Natural killer cell treated with Interleukin-12 subunit alpha and Interleukin-12 subunit beta and Interleukin-15 and Interleukin-18, amount 100 ng/mL, for 72 hours (primary cell): ENCODE results near the gene IKBKG. TPM values are rescaled to one million over a fixed set of nuclear protein-coding genes. Genes with fewer than 3 reads are reported as not detected.
"Not testable (repeated sequence)": the region's sequence is repeated elsewhere in the genome, so short reads cannot be mapped to it uniquely, and the experiment has no call there.

ENCODE experiments used
- ATAC-seq, 2 donors: fragments of 150-1000 bp; cut with Tn5 transposase in 1 of 2; sonication (Bioruptor Pico), chemical (Tn5 transposase) in 1 of 2; 2 replicates each; pipeline ENCODE4 v1.10.0; 2021
- DNase-seq: peaks from one replicate; pipeline ENCODE4 v3.0.0; 2022; ENCODE audit warnings: low spot score
- H3K27ac Mint-ChIP-seq, 2 donors: 1 replicate in 1 of 2; 2 replicates in 1 of 2; pipeline ENCODE4 v1.8.0; 2022; ENCODE audit warnings: mixed read lengths in 2 of 2, mild to moderate bottlenecking in 1 of 2, moderate library complexity in 1 of 2
- H3K27me3 Mint-ChIP-seq, 2 donors: 1 replicate in 1 of 2; 2 replicates in 1 of 2; pipeline ENCODE4 v1.8.0; 2022; ENCODE audit warnings: mixed read lengths in 2 of 2
- H3K36me3 Mint-ChIP-seq: one replicate; pipeline ENCODE4 v1.8.0; 2022; ENCODE audit warnings: mixed read lengths
- H3K4me1 Mint-ChIP-seq, 2 donors: 1 replicate in 1 of 2; 2 replicates in 1 of 2; pipeline ENCODE4 v1.8.0; 2022; ENCODE audit warnings: low read depth in 2 of 2, mixed read lengths in 2 of 2, mild to moderate bottlenecking in 1 of 2
- H3K4me3 Mint-ChIP-seq: one replicate; pipeline ENCODE4 v1.8.0; 2022; ENCODE audit warnings: mixed read lengths
- H3K9me3 Mint-ChIP-seq: 2 replicates; pipeline ENCODE4 v1.8.0; 2022; ENCODE audit warnings: mixed read lengths
- total RNA-seq, 2 donors: library from RNA; stranded (reverse); gene quantifications; one replicate each; pipeline ENCODE4 v1.2.3, GENCODE V29; 2022

IKBKG gene
- total RNA-seq, 2 donors from 2014 or later = 55.6 to 61.1 TPM

- DNase-seq = peak; percentile 22
- not testable (repeated sequence) for H3K4me3 Mint-ChIP-seq, H3K4me1 Mint-ChIP-seq, ATAC-seq, H3K27ac Mint-ChIP-seq, H3K36me3 Mint-ChIP-seq, H3K9me3 Mint-ChIP-seq, H3K27me3 Mint-ChIP-seq
Observed at GRCh38 chrX:154611146-154611545, 63.7 kb downstream of the IKBKG start.

- not testable (repeated sequence) for H3K36me3 Mint-ChIP-seq, H3K4me1 Mint-ChIP-seq, H3K4me3 Mint-ChIP-seq, DNase-seq, H3K27ac Mint-ChIP-seq, H3K27me3 Mint-ChIP-seq, ATAC-seq, H3K9me3 Mint-ChIP-seq
Observed at GRCh38 chrX:154613586-154613985, 66.2 kb downstream of the IKBKG start.

Other genes with a start within 250 kb of the IKBKG start
- 100 to 1,000 TPM; 574 to 727 TPM for gene FLNA, start 173.0 kb upstream of the IKBKG start, total RNA-seq
- 10 to 100 TPM; 49.2 to 61.9 TPM for gene EMD, start 168.3 kb upstream of the IKBKG start, total RNA-seq
- gene RPL10, start 149.2 kb upstream of the IKBKG start, total RNA-seq = 1,000 to 10,000 TPM; 1,953 to 2,194 TPM
- gene DNASE1L1, start 138.4 kb upstream of the IKBKG start, total RNA-seq = 10 to 100 TPM; 12.4 to 14.6 TPM
- gene TAFAZZIN, start 136.1 kb upstream of the IKBKG start, total RNA-seq = 10 to 100 TPM; 47.4 to 73.7 TPM
- gene ATP6AP1, start 118.9 kb upstream of the IKBKG start, total RNA-seq = 100 to 1,000 TPM in 1 of 2 donors, 10 to 100 TPM in 1; 46.7 to 106 TPM
- gene GDI1, start 110.5 kb upstream of the IKBKG start, total RNA-seq = 100 to 1,000 TPM; 157 to 187 TPM
- 100 to 1,000 TPM in 1 of 2 donors, 10 to 100 TPM in 1; 75.2 to 108 TPM for gene FAM50A, start 103.5 kb upstream of the IKBKG start, total RNA-seq
- 10 to 100 TPM; 52.4 to 61.3 TPM for gene PLXNA3, start 89.3 kb upstream of the IKBKG start, total RNA-seq
- gene LAGE3, start 68.3 kb upstream of the IKBKG start, total RNA-seq = 10 to 100 TPM; 29.4 to 48.5 TPM
- gene UBL4A, start 61.0 kb upstream of the IKBKG start, total RNA-seq = 10 to 100 TPM; 39.6 to 65.6 TPM
- gene SLC10A3, start 57.0 kb upstream of the IKBKG start, total RNA-seq = 10 to 100 TPM; 22.1 to 30.7 TPM
- 10 to 100 TPM; 28.5 to 41.1 TPM for gene FAM3A, start 31.4 kb upstream of the IKBKG start, total RNA-seq
- gene G6PD, start 774 bp upstream of the IKBKG start, total RNA-seq = 100 to 1,000 TPM; 115 to 227 TPM
- not detected for gene CTAG1A, start 37.5 kb downstream of the IKBKG start, total RNA-seq
- not detected for gene CTAG1B, start 71.7 kb downstream of the IKBKG start, total RNA-seq
- gene CTAG2, start 106.0 kb downstream of the IKBKG start, total RNA-seq = not detected
- 10 to 100 TPM; 20.3 to 28.3 TPM for gene GAB3, start 203.5 kb downstream of the IKBKG start, total RNA-seq
- 100 to 1,000 TPM in 1 of 2 donors, 10 to 100 TPM in 1; 91.6 to 173 TPM for gene DKC1, start 215.2 kb downstream of the IKBKG start, total RNA-seq